Right lobe of liver (tissue), 6 donors: ENCODE measurements around the gene USP12. TPM values are rescaled to one million over a fixed set of nuclear protein-coding genes. Genes with fewer than 3 reads are reported as not detected.
"Not testable (repeated sequence)": the region's sequence is repeated elsewhere in the genome, so short reads cannot be mapped to it uniquely, and the experiment has no call there.

Experiments used
- ATAC-seq, 4 donors: fragments of 200-7000 bp; cut with Tn5 transposase; one replicate each; pipeline ENCODE4 v1.9.1; 2020; ENCODE audit warnings: mild to moderate bottlenecking in 4 of 4, moderate library complexity in 4 of 4
- DNase-seq, 3 donors: peaks; one replicate each; pipeline ENCODE4 v3.0.0-alpha.2; 2020
- H3K27ac ChIP-seq, 3 donors: fragments of 200-600 bp; one replicate each; pipeline ENCODE4 v1.8.0; 2022
- H3K27me3 ChIP-seq, 2 donors: fragments of 200-600 bp; one replicate each; pipeline ENCODE4 v1.8.0; 2022
- H3K36me3 ChIP-seq, 4 donors: fragments of 200-600 bp; sonication (generic) in 1 of 4; one replicate each; pipeline versions ENCODE4 v1.5.1 to v1.8.0; 2017 to 2022; ENCODE audit warnings: control low read depth in 1 of 4
- H3K4me1 ChIP-seq, 4 donors: fragments of 200-600 bp; sonication (generic) in 1 of 4; one replicate each; pipeline versions ENCODE4 v1.5.1 to v1.8.0; 2017 to 2022; ENCODE audit warnings: control low read depth in 1 of 4
- H3K4me3 ChIP-seq, 3 donors: fragments of 200-600 bp; one replicate each; pipeline ENCODE4 v1.8.0; 2022
- H3K9me3 ChIP-seq, 4 donors: fragments of 200-600 bp; sonication (generic) in 1 of 4; one replicate each; pipeline versions ENCODE4 v1.5.1 to v1.8.0; 2017 to 2022; ENCODE audit warnings: control low read depth in 1 of 4
- POLR2A ChIP-seq: fragments of 450-650 bp; IDR thresholded peaks from one replicate; pipeline ENCODE4 v1.6.1; 2017; ENCODE audit warnings: antibody characterized with exemption, mild to moderate bottlenecking
- WGBS: methylation state at CpG from one replicate; pipeline ENCODE4 v1.1.6; 2018; ENCODE audit warnings: low coverage, low lambda C conversion rate; ENCODE audit not compliant: insufficient coverage; ENCODE audit errors: missing lambda C conversion rate; 5-methylcytosine and 5-hydroxymethylcytosine counted together
- intact Hi-C, 2 donors: fragments of 100-400 bp; cut with DNase I; formaldehyde crosslinking; loops; one replicate each; pipeline versions ENCODE4 v1.11.2 to v1.14.1; 2022
- total RNA-seq, 6 experiments: library from RNA; depleted of rRNA in 2 of 6; stranded (reverse); fragments of >200 nt in 2 of 6; fragmentation: NEBNext Ultra II Directional in 3 of 6; extraction: Animal tissue kit (Norgen Biotek cat#: 25700) in 3 of 6; gene quantifications; one replicate each; pipeline versions ENCODE4 v1.1.0 to v1.2.4, GENCODE V29; 2016 to 2023
- TF ChIP-seq, protein P1 (sequence below), 4 donors: fragments of 200-600 bp in 3 of 4; fragments of 450-650 bp in 1 of 4; IDR thresholded peaks; one replicate each; pipeline versions ENCODE4 v1.5.1 to v1.8.0; 2016 to 2022; ENCODE audit warnings: antibody characterized with exemption in 4 of 4, mild to moderate bottlenecking in 2 of 4
- donor health status: DM: no; HTN: yes; CAD: no.
- donor health status: DM: no; HTN: no; CAD: no.
- donor health status: DM: no; HTN: no; CAD: no.
- donor health status: DM: no; HTN: yes; CAD: no.
- donor health status: DM: no; HTN: yes; CAD: no.

The USP12 gene
- total RNA-seq, 6 experiments from 2014 or later = 11.5 to 25.4 (median 14.6) TPM

DNA sequence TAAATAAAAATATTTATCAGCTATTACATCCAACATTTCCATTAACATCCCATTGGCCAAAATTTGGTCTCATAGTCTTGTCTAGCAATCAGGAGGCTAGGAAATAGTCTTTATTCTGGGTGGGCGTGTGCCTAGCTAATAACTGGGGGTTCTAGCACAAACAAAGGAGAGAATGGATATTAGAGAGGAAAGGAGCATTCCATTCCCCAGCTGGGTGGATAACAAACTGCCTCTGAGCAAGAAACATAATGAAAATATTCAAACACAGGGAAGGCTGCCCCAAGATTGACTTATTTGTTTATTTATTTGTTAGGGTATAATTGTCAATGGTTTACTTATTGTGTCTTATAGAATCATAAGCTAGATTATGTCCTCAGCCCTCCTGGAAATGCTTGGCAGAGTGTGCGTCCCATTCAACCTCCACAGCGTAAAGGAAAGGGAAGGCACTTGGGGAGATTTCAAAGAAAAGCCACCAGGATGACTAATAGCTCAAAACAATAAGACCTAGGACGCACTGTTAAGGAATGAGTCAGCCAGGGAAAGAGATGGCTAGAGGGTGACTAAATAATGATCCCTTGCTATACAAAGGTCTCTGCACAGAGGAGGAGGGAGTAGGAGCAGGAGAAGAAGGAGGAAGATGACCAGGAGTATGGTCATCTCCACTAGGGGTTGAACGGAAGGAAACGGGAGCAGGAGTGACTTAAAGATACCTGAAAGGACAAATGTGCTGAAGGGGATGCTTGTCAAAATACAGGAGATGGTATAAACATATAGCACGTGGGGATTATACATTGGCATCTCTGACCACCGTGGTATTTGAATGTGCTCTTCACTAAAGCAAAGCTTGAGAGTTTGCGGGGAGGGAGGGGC is 23.5 kb upstream of the USP12 start:
- TF ChIP-seq, protein P1, sequence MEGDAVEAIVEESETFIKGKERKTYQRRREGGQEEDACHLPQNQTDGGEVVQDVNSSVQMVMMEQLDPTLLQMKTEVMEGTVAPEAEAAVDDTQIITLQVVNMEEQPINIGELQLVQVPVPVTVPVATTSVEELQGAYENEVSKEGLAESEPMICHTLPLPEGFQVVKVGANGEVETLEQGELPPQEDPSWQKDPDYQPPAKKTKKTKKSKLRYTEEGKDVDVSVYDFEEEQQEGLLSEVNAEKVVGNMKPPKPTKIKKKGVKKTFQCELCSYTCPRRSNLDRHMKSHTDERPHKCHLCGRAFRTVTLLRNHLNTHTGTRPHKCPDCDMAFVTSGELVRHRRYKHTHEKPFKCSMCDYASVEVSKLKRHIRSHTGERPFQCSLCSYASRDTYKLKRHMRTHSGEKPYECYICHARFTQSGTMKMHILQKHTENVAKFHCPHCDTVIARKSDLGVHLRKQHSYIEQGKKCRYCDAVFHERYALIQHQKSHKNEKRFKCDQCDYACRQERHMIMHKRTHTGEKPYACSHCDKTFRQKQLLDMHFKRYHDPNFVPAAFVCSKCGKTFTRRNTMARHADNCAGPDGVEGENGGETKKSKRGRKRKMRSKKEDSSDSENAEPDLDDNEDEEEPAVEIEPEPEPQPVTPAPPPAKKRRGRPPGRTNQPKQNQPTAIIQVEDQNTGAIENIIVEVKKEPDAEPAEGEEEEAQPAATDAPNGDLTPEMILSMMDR (IDR thresholded peaks at IDR 0.05) = no peak
- no peak for TF ChIP-seq POLR2A
- intact Hi-C loops = no loop called here
- no peaks in the 10 kb centered on the region for H3K4me1 ChIP-seq
- no peak overlapping the region for H3K4me3 ChIP-seq
- no peaks in the 10 kb centered on the region for H3K27me3 ChIP-seq
- no peaks in the 10 kb centered on the region for H3K9me3 ChIP-seq
- ATAC-seq (peak in 3 of 4 donors; percentile 31 to 75 (median 73)), DNase-seq (no peak)
- H3K27ac ChIP-seq = no peak overlapping the region
- 56% methylated on average over 9 of the region's 9 CpGs for WGBS
- H3K36me3 ChIP-seq = no peaks in the 10 kb centered on the region

DNA sequence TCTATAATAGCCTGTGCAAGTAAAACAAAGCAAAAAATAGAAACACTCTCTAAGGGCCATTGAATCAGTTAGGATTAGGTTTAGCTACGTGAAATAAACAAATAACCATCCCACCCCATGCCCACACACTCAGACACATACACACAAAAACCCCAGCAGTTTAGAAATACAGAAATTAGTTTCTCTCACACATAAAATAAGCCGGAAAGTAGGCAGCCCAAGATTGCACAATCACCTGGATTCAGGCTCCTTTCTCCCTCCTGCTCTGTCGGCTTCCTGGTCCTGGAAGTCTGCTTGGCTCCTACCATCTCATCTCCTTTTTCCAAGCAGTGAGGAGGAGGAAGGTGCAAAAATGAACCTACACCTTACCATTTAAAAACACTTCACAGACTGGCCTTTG is 22.6 kb upstream of the USP12 start:
- ATAC-seq = peak in 2 of 4 donors; percentile 54 to 77
- intact Hi-C loops = no loop called here
- Histone ChIP-seq H3K36me3 (no peaks in the 10 kb centered on the region), H3K27me3 (no peaks in the 10 kb centered on the region), H3K27ac (no peak overlapping the region), H3K4me3 (no peak overlapping the region), H3K9me3 (no peaks in the 10 kb centered on the region), H3K4me1 (no peaks in the 10 kb centered on the region)
- TF ChIP-seq POLR2A = no peak
- TF ChIP-seq, protein P1 (IDR thresholded peaks at IDR 0.05) = no peak
- WGBS = 40% methylated on average over 3 of the region's 3 CpGs
- no peak for DNase-seq

GRCh38 chr13:27193496-27193895 is 21.9 kb upstream of the USP12 start:
- Histone ChIP-seq H3K27ac (no peak overlapping the region), H3K9me3 (no peaks in the 10 kb centered on the region), H3K4me3 (no peak overlapping the region), H3K4me1 (peaks cover 0 to 4% (median 2%) of the 10 kb centered on the region in 4 donors), H3K36me3 (no peaks in the 10 kb centered on the region), H3K27me3 (no peaks in the 10 kb centered on the region)
- ATAC-seq (no peak), DNase-seq (no peak)
- intact Hi-C loops = no loop called here
- 86% methylated on average over 6 of the region's 10 CpGs for WGBS
- no peak for TF ChIP-seq POLR2A
- TF ChIP-seq, protein P1 (IDR thresholded peaks at IDR 0.05) = no peak

DNA sequence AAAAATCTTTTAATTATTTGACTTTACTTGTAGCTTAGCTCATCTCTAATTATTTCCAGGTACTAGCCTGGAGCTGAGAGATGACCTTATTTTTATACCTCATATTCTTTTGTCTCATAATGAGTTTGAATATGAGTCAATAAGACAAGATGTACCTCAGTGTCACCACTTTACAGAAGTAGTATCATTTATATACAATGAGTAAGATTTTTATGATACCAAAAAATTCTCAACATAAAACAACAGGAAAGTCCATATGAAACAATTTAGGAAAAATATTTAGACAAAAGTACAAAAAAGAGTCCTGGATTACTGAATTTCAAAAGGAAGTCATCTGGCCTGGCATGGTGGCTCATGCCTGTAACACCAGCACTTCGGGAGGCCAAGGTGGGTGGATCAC is 21.4 kb upstream of the USP12 start:
- no peak overlapping the region for H3K4me3 ChIP-seq
- DNase-seq = no peak
- 86% methylated on average over 1 of the region's 1 CpG for WGBS
- H3K27me3 ChIP-seq = no peaks in the 10 kb centered on the region
- H3K36me3 ChIP-seq = no peaks in the 10 kb centered on the region
- no peak overlapping the region for H3K27ac ChIP-seq
- peaks cover 0 to 8% (median 4%) of the 10 kb centered on the region in 4 donors for H3K4me1 ChIP-seq
- no peak for TF ChIP-seq POLR2A
- TF ChIP-seq, protein P1 (IDR thresholded peaks at IDR 0.05) = no peak
- ATAC-seq = no peak
- H3K9me3 ChIP-seq = no peaks in the 10 kb centered on the region
- intact Hi-C loops = no loop called here

- DNase-seq, H3K9me3 ChIP-seq, ATAC-seq, H3K27me3 ChIP-seq, intact Hi-C loops, H3K36me3 ChIP-seq, H3K27ac ChIP-seq, H3K4me3 ChIP-seq: not testable (repeated sequence)
- WGBS = 45% methylated on average over 1 of the region's 1 CpG
- peaks cover 0 to 13% (median 6%) of the 10 kb centered on the region in 4 donors for H3K4me1 ChIP-seq
Measured at GRCh38 chr13:27192367-27192766, 20.8 kb upstream of the USP12 start.
